ENCODE data around the gene FHL3.

FHL3 gene

GRCh38 chr1:38012363-38013226, 7.3 kb upstream of the FHL3 start, which contains the start of gene UTP11:
Gene UTP11, plus strand, starts transcription at chr1:38012734. Its CDS starts 69 bp downstream, at chr1:38012803.
- DNase-seq (ENCODE audit: low spot score) = peak; percentile 96

- DNase-seq (ENCODE audit: low spot score) = no peak
These were observed 4.5 kb upstream of the FHL3 start for GRCh38 chr1:38009841-38010180.

GRCh38 chr1:38009088-38009840, 4.0 kb upstream of the FHL3 start:
- DNase-seq (ENCODE audit: low spot score) = no peak

GRCh38 chr1:38006008-38006828, 904 bp upstream of the FHL3 start:
- no peak for DNase-seq (ENCODE audit: low spot score)

GRCh38 chr1:38004284-38005108, 818 bp downstream of the FHL3 start:
- DNase-seq (ENCODE audit: low spot score) = no peak

DNA sequence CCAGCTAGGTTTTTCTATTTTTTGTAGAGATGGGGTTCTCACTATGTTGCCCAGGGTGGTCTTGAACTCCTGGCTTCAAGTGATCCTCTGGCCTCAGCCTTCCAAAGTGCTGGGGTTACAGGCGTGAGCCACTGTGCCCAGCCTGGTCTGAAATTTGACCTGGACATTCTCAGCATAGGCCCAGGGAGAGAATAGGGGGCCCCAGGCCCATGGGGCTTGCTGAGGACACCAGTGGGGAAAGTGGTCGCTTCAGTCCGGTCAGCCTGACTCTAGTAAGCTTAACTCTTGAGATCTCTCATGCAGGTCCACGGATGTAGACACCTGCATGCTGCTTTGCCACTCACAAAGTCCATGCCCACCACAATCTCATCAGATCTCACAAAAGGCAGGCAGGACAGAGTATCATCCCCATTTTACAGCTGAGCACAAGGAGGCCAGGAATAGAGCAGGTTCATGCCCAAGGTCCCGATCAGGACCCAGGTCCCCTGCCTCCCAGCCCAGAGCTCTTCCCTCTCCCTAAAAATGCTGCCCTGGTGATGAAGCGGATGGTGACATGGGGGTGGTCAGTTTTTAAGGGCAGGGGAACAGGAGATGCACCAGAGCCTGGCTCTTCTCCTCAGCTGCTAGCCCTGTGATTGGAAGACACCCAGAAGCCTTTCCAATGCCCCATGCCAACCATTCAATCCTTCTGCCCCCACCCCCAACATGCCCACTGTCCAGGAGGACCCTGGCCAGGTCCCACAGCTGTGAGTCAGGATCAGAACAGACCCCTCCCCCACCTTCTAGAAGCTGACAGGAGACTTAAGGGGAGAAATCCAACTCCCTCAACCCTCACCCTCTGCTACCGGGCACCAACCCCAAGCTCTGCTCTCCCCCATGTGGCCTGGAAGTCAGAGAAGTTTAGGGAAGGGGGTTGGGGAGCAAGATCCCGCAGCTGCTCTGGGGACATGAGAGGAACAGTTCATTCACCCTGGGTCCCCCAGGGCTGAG, 1.8 kb downstream of the FHL3 start:
- DNase-seq (ENCODE audit: low spot score) = no peak

DNA sequence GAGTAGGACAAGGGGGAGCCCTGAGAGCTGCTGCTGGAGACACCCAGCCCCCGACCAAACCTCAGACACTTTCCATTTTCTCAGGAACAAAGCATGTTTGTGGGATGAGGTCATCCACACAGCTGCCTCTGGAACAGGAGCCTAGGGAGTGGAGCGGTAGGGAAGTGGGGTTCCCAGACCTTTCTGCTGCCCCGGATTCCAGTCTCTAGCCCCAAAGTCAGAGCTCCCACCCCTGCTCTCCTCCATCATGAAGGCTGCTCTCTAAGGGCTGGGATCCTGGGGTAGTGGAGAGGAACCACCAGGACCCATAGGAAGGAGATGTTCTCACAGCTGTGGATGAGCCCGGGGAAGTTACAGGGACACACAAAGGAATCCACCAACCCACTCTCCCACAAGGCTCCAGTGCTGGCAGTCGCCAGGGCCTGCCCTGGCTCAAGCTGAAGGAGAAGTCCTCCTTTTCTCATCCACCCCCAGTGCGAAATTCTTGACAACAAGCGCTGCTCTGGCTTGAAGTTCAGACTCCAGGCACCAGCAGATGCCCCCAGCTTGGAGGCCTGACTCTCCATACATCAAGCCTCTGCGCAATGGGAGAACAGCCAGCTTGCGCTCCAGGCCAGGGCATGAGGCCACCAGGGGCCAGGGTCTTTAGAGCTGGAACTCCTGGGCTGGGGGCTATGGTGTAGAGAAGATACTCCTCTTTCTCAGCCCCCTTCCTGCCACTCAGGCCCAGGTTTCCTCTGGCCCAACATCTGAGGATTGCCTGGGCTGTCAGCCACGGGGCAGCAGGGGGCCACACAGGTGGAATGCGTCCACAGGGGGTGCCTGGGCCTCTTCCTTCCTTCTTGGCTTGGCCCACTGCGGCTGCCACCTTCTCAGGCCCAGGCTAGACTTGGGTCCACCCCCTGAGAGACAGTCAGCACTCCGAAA, 4.5 kb downstream of the FHL3 start:
- DNase-seq (ENCODE audit: low spot score) = no peak

DNA sequence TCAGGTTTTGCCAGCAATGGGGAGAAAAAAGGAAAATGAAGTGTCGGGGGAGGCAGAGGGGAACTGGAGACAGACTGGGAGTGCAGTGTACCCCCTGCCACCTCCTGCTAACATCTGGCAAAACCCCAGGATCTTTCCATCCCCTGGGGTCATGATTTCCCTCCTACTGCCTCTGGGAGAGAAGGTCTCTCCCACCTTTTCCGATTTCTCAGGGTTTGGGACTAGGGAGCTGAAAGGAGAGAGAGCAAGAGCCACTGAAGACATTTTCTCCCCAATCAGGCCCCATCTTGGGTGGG, 5.1 kb downstream of the FHL3 start:
- DNase-seq (ENCODE audit: low spot score) = no peak

GRCh38 chr1:37999430-38000232, 5.7 kb downstream of the FHL3 start:
- DNase-seq (ENCODE audit: low spot score) = no peak

GRCh38 chr1:37998913-37999429, 6.3 kb downstream of the FHL3 start:
- DNase-seq (ENCODE audit: low spot score) = no peak

DNA sequence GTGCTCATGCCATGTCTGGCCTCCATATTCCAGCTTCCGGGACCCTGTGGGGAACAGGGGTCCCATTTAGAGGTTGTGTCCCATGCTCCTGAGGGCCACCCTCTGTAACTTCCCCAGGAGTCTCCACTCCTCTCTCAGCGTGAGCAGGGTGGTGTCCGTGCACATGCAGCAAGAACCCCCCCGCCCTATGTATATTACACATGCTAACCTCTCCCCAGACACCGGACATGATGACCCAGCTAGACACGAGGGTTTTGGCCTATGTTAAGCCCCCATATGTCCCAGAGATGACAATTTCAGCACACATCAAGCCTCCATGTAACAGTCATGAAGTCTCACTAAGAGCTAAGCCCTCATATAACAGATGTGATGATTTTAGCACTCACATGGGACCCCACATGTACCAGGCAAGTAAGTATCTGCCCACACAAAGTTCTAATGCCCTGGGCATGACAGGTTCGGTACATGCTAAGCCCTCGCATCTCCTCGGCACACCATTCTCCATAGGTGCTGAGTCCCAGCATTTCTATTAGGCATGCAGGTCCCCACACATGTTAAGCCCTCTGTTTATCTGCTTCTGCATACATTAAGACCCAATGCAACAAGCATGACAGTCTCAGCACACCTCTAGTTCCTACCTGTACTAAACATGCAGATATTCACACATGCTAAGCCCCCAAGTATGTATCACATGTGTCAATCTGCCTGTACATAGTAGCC, 7.1 kb downstream of the FHL3 start:
- DNase-seq (ENCODE audit: low spot score) = no peak

- DNase-seq (ENCODE audit: low spot score) = no peak
These were observed 7.8 kb downstream of the FHL3 start for GRCh38 chr1:37997256-37998088.

DNA sequence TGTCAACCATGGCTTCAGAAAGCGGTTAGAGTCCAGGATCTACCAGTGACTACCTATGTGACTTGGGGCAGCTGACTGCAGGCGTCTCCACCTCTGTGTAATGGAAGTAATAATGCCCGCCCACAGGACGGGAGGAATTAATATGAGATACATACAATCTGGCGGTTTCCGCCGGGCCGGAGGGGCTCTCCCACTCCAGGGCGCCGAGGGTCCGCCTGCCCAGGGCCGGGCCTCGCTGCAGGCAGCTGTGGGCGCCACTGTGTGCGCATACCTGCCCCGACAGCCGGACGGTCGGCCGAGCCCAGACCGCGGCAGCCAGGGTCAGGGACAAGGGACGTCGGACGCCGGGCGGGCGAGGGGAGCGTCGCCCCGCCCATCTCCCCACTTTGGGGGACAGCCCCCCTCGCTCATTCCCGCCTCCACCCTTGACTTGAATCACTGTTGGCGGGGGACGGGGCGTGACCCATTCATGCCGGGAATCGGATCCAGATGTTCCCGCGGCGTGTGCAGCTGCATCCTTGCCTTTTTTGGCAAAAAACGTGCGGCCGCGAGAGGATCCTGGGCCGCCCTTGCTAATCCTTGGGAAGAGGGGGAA, 9.5 kb downstream of the FHL3 start:
- DNase-seq (ENCODE audit: low spot score) = peak; percentile 9

DNA sequence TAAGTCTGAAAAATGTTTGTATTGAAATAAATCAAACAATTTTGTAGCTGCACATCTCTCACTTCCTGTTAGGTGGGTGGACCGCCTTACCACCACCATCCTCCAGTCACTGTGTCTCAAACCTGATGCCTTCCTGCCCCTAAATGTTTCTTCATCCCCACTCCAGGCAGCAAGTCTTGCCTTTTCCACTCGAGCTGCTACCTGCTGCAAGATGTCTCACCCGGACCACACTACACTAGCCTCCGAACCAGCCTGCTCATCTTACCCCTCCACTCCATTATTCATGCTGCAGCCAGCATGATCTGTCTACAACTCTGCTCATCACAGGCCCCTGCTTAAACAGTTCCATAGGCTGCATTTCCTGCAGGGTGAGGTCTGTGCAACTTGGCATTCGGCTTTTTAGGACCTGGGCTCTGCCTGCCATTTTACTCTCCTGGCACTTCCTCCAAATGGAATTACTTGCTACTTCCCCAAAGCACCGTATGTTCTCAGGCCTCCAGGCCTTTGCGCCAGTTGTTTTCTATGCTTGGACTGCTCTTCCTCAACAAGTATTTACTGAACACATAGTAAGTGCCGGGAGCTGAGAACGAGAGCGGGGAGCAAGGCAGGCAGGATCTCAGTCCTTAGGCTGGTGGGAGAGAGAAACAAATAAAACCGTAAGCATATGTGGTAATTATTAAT, 10.3 kb downstream of the FHL3 start:
- DNase-seq (ENCODE audit: low spot score) = no peak

DNA sequence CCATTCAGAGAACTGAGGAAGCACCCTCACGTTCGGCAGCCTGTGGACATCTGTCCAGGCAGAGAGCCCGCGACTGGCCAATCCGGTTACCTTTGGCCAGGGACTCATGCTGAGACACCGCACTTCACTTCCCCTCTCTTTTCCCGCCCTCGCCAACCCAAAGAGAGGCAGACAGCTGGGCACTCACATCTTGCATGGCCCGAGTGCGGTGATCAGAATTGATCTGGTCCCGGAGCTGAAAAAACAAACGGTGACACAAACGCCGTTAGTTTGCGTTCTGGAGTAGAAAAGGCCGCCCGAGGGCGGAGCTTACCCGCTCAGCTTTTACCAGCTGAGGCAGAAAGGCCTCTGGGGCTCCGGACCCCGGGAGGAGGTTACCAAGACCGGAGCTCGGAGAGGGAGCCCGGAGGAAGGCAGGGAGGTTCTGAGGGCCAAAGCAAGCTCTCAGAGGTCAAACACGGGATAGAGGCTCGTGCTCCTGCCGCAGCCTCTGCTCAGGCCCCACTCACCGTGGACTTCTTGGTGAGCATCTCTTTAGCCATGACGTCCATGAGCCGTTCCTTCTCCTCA, 15.9 kb downstream of the FHL3 start:
- DNase-seq (ENCODE audit: low spot score) = peak; percentile 53
